Tibial nerve (tissue), 3 donors: ENCODE results near the gene PARP15.

Experiments
- CTCF ChIP-seq, 5 experiments: fragments of 200-600 bp in 3 of 5; fragments of 450-650 bp in 2 of 5; sonication (generic) in 3 of 5; IDR thresholded peaks; one replicate each; pipeline ENCODE4 v1.5.1; 2016 to 2019; ENCODE audit warnings: antibody characterized with exemption in 5 of 5, mild to moderate bottlenecking in 3 of 5, moderate library complexity in 2 of 5
- POLR2A ChIP-seq, 2 donors: fragments of 450-650 bp; IDR thresholded peaks; one replicate each; pipeline ENCODE4 v1.6.1; 2017; ENCODE audit warnings: antibody characterized with exemption in 2 of 2, mild to moderate bottlenecking in 2 of 2, moderate library complexity in 2 of 2

- TF ChIP-seq POLR2A (IDR thresholded peaks at IDR 0.05) (no peak), CTCF (IDR thresholded peaks at IDR 0.05) (no peak)
These were observed 58.3 kb downstream of the PARP15 start for GRCh38 chr3:122635789-122636188.
